Inflammatory macrophage (primary cell): ENCODE results near the gene DAP.

Experiments used
- DNase-seq, 2 donors: peaks; one replicate each; pipeline ENCODE4 v3.0.0-alpha.2; 2020 to 2022

The DAP gene

DNA sequence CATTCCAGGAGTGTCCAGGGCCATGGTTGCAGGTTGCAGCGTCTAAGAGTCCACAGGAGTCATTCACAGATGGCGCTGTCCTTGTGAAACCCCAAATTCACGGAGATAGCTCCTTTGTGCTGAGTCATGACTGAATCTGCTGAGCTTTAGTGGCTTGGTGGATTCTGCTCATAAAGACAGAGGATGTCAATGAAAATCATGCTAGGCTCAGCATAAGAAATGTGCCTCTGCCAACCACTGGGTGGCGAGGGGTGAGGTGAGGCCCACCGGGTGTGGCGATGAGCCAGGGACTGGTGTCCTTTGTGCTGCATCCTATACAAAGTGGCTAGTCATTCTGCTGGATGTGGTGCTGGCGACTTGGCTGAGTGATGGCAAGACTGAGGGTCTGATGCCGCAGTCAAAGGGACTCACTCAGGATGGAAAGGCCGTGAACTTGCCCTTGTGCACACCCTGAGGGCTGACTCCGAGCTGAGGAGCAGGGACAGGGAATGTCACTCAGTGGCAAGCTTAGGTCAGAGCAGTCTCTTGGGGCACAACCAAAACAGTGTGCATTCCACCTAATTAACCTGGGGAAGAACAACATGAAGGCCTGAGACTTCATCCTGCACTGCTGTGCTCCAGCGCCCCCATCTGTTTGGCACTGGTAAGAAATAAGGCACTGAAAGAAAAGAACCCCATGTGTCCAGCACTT, 71.5 kb downstream of the DAP start:
- peak in 1 of 2 donors; percentile 27 for DNase-seq

- no peak for DNase-seq
These were observed 72.3 kb downstream of the DAP start for GRCh38 chr5:10688651-10689171.

DNA sequence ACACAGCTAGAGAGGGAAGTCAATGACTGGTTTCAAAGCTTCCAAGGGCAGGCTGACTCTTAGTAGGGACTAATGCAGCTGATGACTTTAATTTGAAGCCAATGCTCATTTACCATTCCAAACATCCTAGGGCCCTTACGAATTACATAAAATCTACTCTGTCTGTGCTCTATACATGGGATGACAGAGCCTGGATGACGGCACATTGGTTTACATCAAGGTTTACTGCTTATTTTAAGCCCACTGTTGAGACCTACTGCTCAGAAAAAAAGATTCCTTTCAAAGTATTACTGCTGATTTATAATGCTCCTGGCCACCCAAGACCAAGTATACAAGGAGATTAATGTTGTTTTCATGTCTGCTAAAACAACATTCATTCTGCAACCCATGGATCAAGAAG, 74.1 kb downstream of the DAP start:
- DNase-seq, result no peak

DNA sequence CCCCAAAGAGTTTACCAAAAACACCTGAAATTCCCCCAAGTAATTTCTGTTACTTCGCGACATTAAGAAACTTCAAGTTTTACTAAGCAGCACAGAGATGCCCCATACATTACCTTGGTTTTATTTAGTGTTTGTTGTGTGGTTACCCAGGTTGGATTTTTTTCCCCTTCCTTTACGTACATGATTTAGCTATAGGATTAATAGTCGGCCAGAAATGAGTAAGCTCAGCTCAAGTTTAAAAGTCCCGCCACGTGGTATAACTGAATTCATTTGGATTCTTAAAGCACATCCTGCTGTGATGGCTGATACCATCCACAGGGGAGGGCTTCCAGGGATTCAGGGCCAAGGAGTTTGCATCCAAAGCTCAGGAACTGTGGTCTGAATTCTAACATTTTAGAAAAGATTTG, 75.9 kb downstream of the DAP start:
- DNase-seq, result no peak

- no peak for DNase-seq
These were observed 76.5 kb downstream of the DAP start for GRCh38 chr5:10684303-10685086.

DNA sequence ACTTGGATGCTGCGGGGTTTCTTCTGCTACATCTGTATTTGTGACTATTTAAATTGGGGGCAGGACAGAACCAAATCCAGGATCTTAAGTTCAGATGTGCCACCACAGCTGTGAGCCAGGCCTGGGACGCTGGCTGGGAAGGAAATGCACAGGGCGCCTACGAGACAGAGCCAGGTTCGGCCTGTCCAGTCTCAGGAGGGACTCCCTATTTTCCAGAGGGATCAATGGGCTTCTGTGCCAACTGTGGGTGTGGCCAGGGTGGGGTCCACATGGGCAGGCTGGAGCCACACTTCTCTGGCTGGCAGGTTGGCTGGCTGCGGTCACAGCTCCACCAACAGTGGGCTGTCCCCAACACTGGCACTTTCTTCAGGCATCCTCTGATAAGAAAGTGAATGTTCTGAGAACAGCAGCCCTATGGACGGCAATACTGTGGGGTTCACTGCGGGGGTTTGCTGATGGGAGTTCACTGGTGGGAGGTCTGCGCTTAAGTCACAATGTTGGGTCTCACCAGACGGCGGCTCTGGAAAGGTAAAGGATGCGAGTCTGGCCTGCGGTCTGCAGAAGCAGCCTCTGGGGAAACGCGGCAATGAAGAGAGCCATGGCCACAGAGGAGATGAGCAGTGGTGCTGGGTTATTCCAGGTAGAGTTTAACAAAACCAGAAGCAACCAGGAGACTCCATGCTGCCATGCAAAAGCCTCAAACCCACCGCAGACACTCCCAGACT, 78.1 kb downstream of the DAP start:
- DNase-seq, result no peak

DNA sequence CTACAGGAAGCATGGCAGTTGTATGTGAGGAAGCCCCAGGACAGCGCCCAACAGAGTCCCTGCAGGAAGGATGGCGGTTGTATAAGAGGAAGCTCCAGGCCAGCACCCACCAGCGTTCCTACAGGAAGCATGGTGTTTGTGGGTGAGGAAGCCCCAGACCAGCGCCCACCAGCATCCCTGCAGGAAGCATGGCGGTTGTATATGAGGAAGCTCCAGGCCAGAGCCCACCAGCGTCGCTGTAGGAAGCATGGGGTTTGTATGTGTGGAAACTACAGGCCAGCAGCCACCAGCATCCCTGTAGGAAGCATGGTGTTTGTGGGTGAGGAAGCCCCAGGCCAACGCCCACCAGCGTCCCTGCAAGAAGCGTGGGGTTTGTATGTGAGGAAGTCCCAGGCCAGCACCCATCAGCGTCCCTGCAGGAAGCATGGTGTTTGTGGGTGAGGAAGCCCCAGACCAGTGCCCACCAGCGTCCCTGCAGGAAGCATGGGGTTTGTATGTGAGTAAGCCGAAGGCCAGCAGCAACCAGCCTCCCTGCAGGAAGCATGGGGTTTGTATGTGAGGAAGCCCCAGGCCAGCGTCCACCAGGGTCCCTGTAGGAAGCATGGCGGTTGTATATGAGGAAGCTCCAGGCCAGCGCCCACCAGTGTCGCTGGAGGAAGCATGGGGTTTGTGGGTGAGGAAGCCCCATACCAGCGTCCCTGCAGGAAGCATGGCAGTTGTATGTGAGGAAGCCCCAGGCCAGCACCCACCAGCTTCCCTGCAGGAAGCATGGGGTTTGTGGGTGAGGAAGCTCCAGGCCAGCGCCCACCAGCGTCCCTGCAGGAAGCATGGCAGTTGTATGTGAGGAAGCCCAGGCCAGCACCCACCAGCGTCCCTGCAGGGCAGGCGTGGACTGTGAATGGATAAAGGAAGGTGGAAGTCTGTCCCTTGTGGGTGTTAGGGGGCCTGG, 79.0 kb downstream of the DAP start:
- DNase-seq, result peak; percentile 78 to 94

DNA sequence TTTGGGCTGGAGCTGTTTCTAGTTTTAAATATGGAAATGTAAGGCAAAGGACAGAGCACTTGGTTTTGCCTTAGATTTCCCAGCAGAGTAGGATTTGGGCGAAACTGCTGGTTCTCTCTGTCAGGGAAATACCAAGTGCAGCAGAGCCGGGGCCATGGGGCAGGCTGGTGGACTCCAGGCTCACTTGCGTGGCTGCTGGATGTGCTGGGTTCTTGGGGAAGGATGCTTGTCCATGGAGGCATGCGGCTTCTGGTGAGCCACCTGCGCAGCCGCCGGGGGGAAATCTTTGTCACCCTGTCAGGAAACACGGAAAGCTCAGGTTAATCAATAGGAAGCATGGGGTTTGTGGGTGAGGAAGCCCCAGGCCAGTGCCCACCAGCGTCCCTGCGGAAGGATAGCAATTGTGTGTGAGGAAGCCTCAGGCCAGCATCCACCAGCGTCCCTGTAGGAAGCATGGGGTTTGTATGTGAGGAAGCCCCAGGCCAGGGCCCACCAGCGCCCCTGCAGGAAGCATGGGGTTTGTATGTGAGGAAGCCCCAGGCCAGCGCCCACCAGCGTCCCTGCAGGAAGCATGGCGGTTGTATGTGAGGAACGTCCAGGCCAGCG, 80.1 kb downstream of the DAP start:
- peak in 1 of 2 donors; percentile 25 for DNase-seq

DNA sequence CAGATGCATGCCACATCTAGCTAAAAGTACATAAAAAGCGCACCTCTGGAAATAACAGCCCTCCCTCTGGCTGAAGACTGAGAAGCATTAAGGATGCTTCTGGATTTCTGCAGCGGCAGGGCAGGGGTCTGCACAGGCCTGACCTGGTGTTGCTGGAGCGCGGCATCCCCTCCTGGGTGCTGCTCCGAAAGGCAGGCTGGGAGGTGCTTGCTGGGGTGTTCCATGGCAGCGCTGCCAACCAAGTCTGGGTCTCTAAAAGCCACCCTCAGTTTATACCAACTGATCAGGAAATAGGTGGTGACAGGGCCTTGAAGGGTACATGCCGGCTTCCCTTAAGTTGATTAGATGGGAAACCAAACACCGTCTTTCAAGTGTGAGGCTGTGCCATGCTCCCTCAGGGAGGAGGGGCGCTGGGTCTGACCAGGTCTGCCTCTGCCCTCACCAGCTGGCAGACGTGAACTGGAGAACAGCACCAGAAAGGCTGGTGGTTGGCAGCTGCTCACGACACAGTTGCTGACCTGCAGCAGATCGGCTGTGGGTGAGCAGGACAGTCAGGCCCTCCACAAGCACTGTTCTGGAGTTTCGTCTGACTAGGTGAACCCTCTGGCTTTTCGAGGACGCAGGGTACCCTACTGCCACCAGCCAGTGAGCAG, 81.6 kb downstream of the DAP start:
- DNase-seq, result no peak

- no peak for DNase-seq
These were observed 82.8 kb downstream of the DAP start for GRCh38 chr5:10678244-10678643.

- DNase-seq, result no peak
These were observed 83.5 kb downstream of the DAP start for GRCh38 chr5:10677533-10677932.

- no peak for DNase-seq
These were observed 84.1 kb downstream of the DAP start for GRCh38 chr5:10676946-10677345.

DNA sequence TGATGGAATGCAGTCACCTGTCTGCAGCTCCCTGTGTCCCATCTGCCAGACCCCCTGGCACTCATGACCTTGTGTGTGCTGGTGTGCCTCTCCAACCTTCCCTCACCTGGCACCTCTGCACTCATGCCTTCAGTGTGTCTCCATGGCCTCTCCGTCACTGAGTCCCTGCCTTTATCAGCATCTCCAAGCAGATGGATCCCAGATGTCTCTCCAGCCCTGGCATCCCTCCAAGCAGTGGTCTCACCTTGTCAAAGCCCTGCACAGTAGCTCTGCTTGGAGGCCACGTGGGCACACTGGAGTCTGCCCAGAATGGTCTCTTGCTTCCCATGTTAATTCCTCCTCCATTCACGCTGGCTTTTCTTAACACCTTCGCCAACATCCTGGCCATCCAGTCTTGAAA, 84.8 kb downstream of the DAP start:
- DNase-seq, result no peak

DNA sequence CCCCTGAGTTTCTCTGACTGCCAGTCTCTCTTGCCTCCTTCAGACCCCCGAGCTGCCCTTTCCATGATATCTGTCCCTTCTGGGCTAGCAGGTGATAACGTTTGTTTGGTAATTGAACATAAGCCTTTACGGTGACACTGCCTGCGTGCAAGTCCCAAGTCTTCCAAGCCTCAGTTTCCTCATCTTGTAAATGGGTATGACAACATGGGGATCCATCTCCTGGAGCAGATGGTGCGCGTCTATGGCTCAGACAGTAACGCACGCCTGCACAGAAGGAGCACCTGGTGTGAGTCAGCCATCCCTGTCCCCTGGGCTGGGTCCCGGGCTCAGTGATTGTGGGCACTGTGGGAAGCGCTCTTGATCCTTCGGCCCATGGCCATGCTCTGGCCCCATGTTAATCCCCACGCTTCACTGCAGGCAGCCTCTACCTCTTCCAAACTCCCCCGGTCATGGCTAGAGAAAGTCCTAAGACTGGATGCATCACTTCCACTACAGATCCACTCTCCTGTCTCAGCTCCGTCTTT, 85.8 kb downstream of the DAP start:
- DNase-seq, result no peak

DNA sequence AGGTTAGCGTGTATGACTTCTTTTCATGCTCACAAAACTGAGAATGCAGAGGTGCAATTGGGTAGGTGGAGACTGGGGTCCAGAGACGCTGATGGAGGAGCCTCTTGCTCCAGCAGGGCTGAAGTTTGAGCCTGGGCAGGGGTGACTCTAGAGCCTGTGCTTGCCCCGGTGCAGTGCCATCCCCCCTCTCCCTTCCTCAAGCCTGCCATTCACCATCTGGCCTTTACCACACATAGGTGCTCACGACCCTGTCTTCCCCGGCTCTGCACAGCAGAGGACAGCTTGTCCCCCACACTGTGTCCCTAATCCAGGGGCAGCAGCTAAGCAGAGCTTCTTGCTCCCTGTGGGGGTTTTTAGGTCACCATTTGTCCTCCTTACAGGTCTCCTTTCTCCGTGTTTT, 86.5 kb downstream of the DAP start:
- DNase-seq, result no peak

GRCh38 chr5:10674096-10674495, 86.9 kb downstream of the DAP start:
- no peak for DNase-seq

DNA sequence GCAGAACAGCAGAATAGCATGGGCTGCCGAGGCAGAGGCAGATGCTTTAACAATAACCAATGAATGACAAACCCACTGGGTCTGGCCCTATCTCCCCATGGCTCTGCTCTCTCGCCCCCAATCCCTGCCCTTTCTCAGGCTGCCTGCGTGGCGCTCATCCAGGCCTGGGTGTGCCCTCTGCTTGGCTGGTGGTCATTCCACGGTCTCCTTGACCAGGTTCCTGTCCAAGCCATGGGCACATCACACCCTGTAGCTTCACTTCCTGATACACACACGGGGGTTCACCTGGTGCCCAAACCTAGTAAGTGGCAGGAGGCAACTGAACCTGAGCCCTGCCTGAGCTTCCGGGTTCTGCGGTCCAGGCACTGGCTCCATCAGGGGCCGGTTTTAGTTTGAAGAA, 87.6 kb downstream of the DAP start:
- no peak for DNase-seq

GRCh38 chr5:10673017-10673389, 88.0 kb downstream of the DAP start:
- no peak for DNase-seq

- no peak for DNase-seq
These were observed 88.7 kb downstream of the DAP start for GRCh38 chr5:10672146-10673016.
